HG03460 (cell line): ENCODE results near the gene DDX1.
"Not testable (repeated sequence)": the region's sequence is repeated elsewhere in the genome, so short reads cannot be mapped to it uniquely, and the experiment has no call there.

Experiments used
- ATAC-seq: cut with Tn5 transposase; IDR thresholded peaks from one replicate; pipeline ENCODE4 v1.9.1; 2021; ENCODE audit not compliant: unreplicated experiment

Gene DDX1

GRCh38 chr2:15672961-15673918, 81.6 kb downstream of the DDX1 start:
- no peak for ATAC-seq

- no peak for ATAC-seq
These were observed 82.4 kb downstream of the DDX1 start for GRCh38 chr2:15673919-15674636.

- ATAC-seq: no peak
These were observed 83.2 kb downstream of the DDX1 start for GRCh38 chr2:15674637-15675455.

- no peak for ATAC-seq
These were observed 84.0 kb downstream of the DDX1 start for GRCh38 chr2:15675456-15676195.

- ATAC-seq: no peak
These were observed 85.6 kb downstream of the DDX1 start for GRCh38 chr2:15677141-15677843.

GRCh38 chr2:15678346-15678745, 86.7 kb downstream of the DDX1 start:
- ATAC-seq: no peak

GRCh38 chr2:15678909-15679308, 87.2 kb downstream of the DDX1 start:
- ATAC-seq: no peak

- no peak for ATAC-seq
These were observed 87.8 kb downstream of the DDX1 start for GRCh38 chr2:15679386-15679924.

- ATAC-seq: not testable (repeated sequence)
These were observed 88.5 kb downstream of the DDX1 start for GRCh38 chr2:15680132-15680531.
